ENCODE data around the gene PDE4D. TPM values are rescaled to one million over a fixed set of nuclear protein-coding genes. Genes with fewer than 3 reads are reported as not detected.

The PDE4D gene
- total RNA-seq, 4 donors from 2014 or later: 14.7 to 36.3 (median 24.7) TPM

- no peak overlapping the region for H3K4me3 ChIP-seq (replicated peaks in 1 of 3)
- H3K27me3 ChIP-seq: no peaks in the 10 kb centered on the region
- H3K4me1 ChIP-seq: peaks cover 0 to 10% of the 10 kb centered on the region in 2 donors
- H3K27ac ChIP-seq: no peak overlapping the region
- H3K9me3 ChIP-seq: no peaks in the 10 kb centered on the region
- TF ChIP-seq CTCF (IDR thresholded peaks at IDR 0.05) (no peak), POLR2A (IDR thresholded peaks at IDR 0.05) (no peak)
- intact Hi-C loops (cut with DNase I): no loop called here
- no peaks in the 10 kb centered on the region for H3K36me3 ChIP-seq
- WGBS, 2 donors: 86 to 92% methylated on average over 4 of the region's 4 CpGs
- no peak for DNase-seq
Measured at GRCh38 chr5:59264639-59265245, 628.8 kb downstream of the PDE4D start.

GRCh38 chr5:59264013-59264412, 629.5 kb downstream of the PDE4D start:
- no peak overlapping the region for H3K27ac ChIP-seq
- H3K27me3 ChIP-seq: no peaks in the 10 kb centered on the region
- intact Hi-C loops (cut with DNase I): no loop called here
- H3K36me3 ChIP-seq: no peaks in the 10 kb centered on the region
- no peak for DNase-seq
- H3K9me3 ChIP-seq: no peaks in the 10 kb centered on the region
- no peak overlapping the region for H3K4me3 ChIP-seq (replicated peaks in 1 of 3)
- peaks cover 0 to 10% of the 10 kb centered on the region in 2 donors for H3K4me1 ChIP-seq
- 88 to 92% methylated on average over 2 of the region's 2 CpGs for WGBS, 2 donors
- TF ChIP-seq CTCF (IDR thresholded peaks at IDR 0.05) (no peak), POLR2A (IDR thresholded peaks at IDR 0.05) (no peak)

- H3K9me3 ChIP-seq: no peaks in the 10 kb centered on the region
- no peaks in the 10 kb centered on the region for H3K36me3 ChIP-seq
- H3K4me3 ChIP-seq (replicated peaks in 1 of 3): no peak overlapping the region
- H3K27ac ChIP-seq: no peak overlapping the region
- peaks cover 0 to 10% of the 10 kb centered on the region in 2 donors for H3K4me1 ChIP-seq
- no peak for TF ChIP-seq CTCF (IDR thresholded peaks at IDR 0.05)
- no peak for TF ChIP-seq POLR2A (IDR thresholded peaks at IDR 0.05)
- H3K27me3 ChIP-seq: no peaks in the 10 kb centered on the region
- 93 to 95% methylated on average over 1 of the region's 1 CpG for whole genome bisulfite sequencing, 2 donors
- intact Hi-C loops (cut with DNase I): no loop called here
- no peak for DNase-seq
Measured at GRCh38 chr5:59261969-59262368, 631.6 kb downstream of the PDE4D start.

- DNase-seq: no peak
- H3K9me3 ChIP-seq: no peaks in the 10 kb centered on the region
- H3K36me3 ChIP-seq: no peaks in the 10 kb centered on the region
- no peak overlapping the region for H3K4me3 ChIP-seq (replicated peaks in 1 of 3)
- TF ChIP-seq CTCF (IDR thresholded peaks at IDR 0.05) (no peak), POLR2A (IDR thresholded peaks at IDR 0.05) (no peak)
- WGBS, 2 donors: 82 to 88% methylated on average over 1 of the region's 1 CpG
- H3K4me1 ChIP-seq: peaks cover 0 to 10% of the 10 kb centered on the region in 2 donors
- no peaks in the 10 kb centered on the region for H3K27me3 ChIP-seq
- H3K27ac ChIP-seq: no peak overlapping the region
- intact Hi-C loops (cut with DNase I): no loop called here
Measured at GRCh38 chr5:59260973-59261372, 632.6 kb downstream of the PDE4D start.

GRCh38 chr5:59260200-59260599, 633.3 kb downstream of the PDE4D start:
- H3K4me1 ChIP-seq: peaks cover 0 to 10% of the 10 kb centered on the region in 2 donors

More at GRCh38 chr5:59260200-59260599, 633.3 kb downstream of the PDE4D start:
- Histone ChIP-seq H3K36me3 (no peaks in the 10 kb centered on the region), H3K27me3 (no peaks in the 10 kb centered on the region), H3K9me3 (no peaks in the 10 kb centered on the region), H3K4me3 (replicated peaks in 1 of 3) (no peak overlapping the region), H3K27ac (no peak overlapping the region)
- DNase-seq: no peak
- intact Hi-C loops (cut with DNase I): no loop called here
- WGBS, 2 donors: 92 to 97% methylated on average over 3 of the region's 3 CpGs
- TF ChIP-seq POLR2A (IDR thresholded peaks at IDR 0.05) (no peak), CTCF (IDR thresholded peaks at IDR 0.05) (no peak)
